HepG2 (cell line): ENCODE results near the gene ABCA13. TPM values are rescaled to one million over a fixed set of nuclear protein-coding genes. Genes with fewer than 3 reads are reported as not detected.

Source experiments
- ATAC-seq: fragments of 200-7000 bp; cut with Tn5 transposase; 3 replicates; pipeline ENCODE4 v1.9.1; 2020; ENCODE audit warnings: mild to moderate bottlenecking, moderate library complexity
- BruUV-seq: library from RNA; stranded (reverse); fragments of 400-500 nt; replicated peaks from 2 replicates; lab custom pipeline; 2021; lab: Mats Ljungman, UMichigan
- CTCF ChIA-PET: fragments of 300-600 bp; formaldehyde crosslinking; extraction: SDS; loops from one replicate; lab custom pipeline; 2021; ENCODE audit warnings: low total read pairs, inconsistent platforms, low intra/inter-chr PET ratio; lab: Yijun Ruan, JAX
- POLR2A ChIA-PET: fragments of 350-600 bp; sonication (Branson Sonifier 250); formaldehyde crosslinking; loops from one replicate; lab custom pipeline; 2020; ENCODE audit warnings: antibody characterized with exemption, inconsistent platforms; lab: Yijun Ruan, JAX
- DNase-seq: peaks from one replicate; pipeline ENCODE4 v3.0.0-alpha.2; 2015; ENCODE audit warnings: low spot score
- FAIRE-seq: peaks from 3 replicates; lab custom pipeline; 2011; peaks lifted over from hg19 to GRCh38; lab: Jason Lieb, UNC
- H2AFZ ChIP-seq: one replicate; pipeline ENCODE4 v1.6.1; 2011; ENCODE audit warnings: low read length, inconsistent platforms
- H3K27ac ChIP-seq: fragments of 300-600 bp; 3 replicates; pipeline ENCODE4 v1.8.0; 2011; ENCODE audit warnings: mixed run types, mild to moderate bottlenecking, mixed read lengths, low read length, inconsistent platforms; ENCODE audit not compliant: insufficient read depth; ENCODE audit errors: extremely low read length
- H3K27me3 ChIP-seq, 2 experiments: fragments of 200-600 bp in 1 of 2; 2 replicates in 1 of 2; 3 replicates in 1 of 2; pipeline versions ENCODE4 v1.6.0 to v1.8.0; 2011; ENCODE audit warnings: low read length in 2 of 2, mild to moderate bottlenecking in 2 of 2, moderate library complexity in 2 of 2, inconsistent platforms in 1 of 2; ENCODE audit not compliant: insufficient read depth in 2 of 2, control insufficient read depth in 1 of 2
- H3K36me3 ChIP-seq, 2 experiments: fragments of 200-600 bp in 1 of 2; replicated peaks in 1 of 2; 2 replicates in 1 of 2; 3 replicates in 1 of 2; pipeline versions ENCODE4 v1.5.1 to v1.8.0; 2011; ENCODE audit warnings: low read length in 2 of 2, inconsistent platforms in 1 of 2; ENCODE audit not compliant: insufficient read depth in 2 of 2, control insufficient read depth in 1 of 2
- H3K4me1 ChIP-seq: 2 replicates; pipeline ENCODE4 v1.5.1; 2012; ENCODE audit warnings: low read length, inconsistent platforms; ENCODE audit not compliant: insufficient read depth
- H3K4me2 ChIP-seq: 2 replicates; pipeline ENCODE4 v1.6.0; 2011; ENCODE audit warnings: low read depth, low read length, inconsistent platforms
- H3K4me3 ChIP-seq, 3 experiments: fragments of 200-600 bp in 1 of 3; sonication (generic), shearing (Covaris generic) in 1 of 3; replicated peaks in 1 of 3; 2 replicates each; pipeline ENCODE4 v1.5.1; 2011 to 2016; ENCODE audit warnings: low read length in 3 of 3, inconsistent platforms in 2 of 3, low read depth in 2 of 3, mild to moderate bottlenecking in 2 of 3, control low read depth in 1 of 3, mixed read lengths in 1 of 3; ENCODE audit not compliant: insufficient read depth in 1 of 3
- H3K79me2 ChIP-seq: one replicate; pipeline ENCODE4 v1.6.1; 2011; ENCODE audit warnings: low read length, inconsistent platforms; ENCODE audit not compliant: insufficient read depth
- H3K9ac ChIP-seq: 2 replicates; pipeline ENCODE4 v1.6.0; 2011; ENCODE audit warnings: mild to moderate bottlenecking, low read depth, low read length, inconsistent platforms; ENCODE audit not compliant: insufficient read depth
- H3K9me3 ChIP-seq: 2 replicates; pipeline ENCODE4 v1.5.1; 2012; ENCODE audit warnings: mild to moderate bottlenecking, low read length
- H4K20me1 ChIP-seq: 2 replicates; pipeline ENCODE4 v1.6.0; 2011; ENCODE audit warnings: inconsistent platforms, mild to moderate bottlenecking, low read length, moderate library complexity; ENCODE audit not compliant: insufficient read depth
- GABPB1 ChIP-seq: IDR thresholded peaks from 2 replicates; pipeline ENCODE4 v1.6.1; 2016; ENCODE audit warnings: mild to moderate bottlenecking, missing genetic modification reagents, moderate library complexity, missing compliant biosample characterization
- GLMP ChIP-seq: sonication (generic); formaldehyde crosslinking; IDR thresholded peaks from 2 replicates; pipeline ENCODE4 v1.9.0; 2021; ENCODE audit warnings: missing genetic modification reagents, mild to moderate bottlenecking, borderline replicate concordance
- MYC ChIP-seq: sonication (generic); formaldehyde crosslinking; IDR thresholded peaks from 2 replicates; pipeline ENCODE4 v1.9.0; 2021; ENCODE audit warnings: missing genetic modification reagents, borderline replicate concordance
- NFE2L2 ChIP-seq: fragments of 150-350 bp; IDR thresholded peaks from 2 replicates; pipeline ENCODE4 v1.6.1; 2014; ENCODE audit warnings: low read length
- NFYC ChIP-seq: IDR thresholded peaks from 2 replicates; pipeline ENCODE4 v1.6.1; 2016; ENCODE audit warnings: missing genetic modification reagents, missing compliant biosample characterization
- SIN3B ChIP-seq: fragments of 150-350 bp; IDR thresholded peaks from 2 replicates; pipeline ENCODE4 v1.6.1; 2014; ENCODE audit warnings: low read length
- ZNF3 ChIP-seq: IDR thresholded peaks from 2 replicates; pipeline ENCODE4 v1.7.0; 2017; ENCODE audit warnings: inconsistent platforms
- ZNF317 ChIP-seq: sonication (generic); formaldehyde crosslinking; IDR thresholded peaks from 2 replicates; pipeline ENCODE4 v1.5.0; 2020; ENCODE audit warnings: mild to moderate bottlenecking, missing genetic modification reagents
- ZNF430 ChIP-seq: sonication (generic); formaldehyde crosslinking; IDR thresholded peaks from 2 replicates; pipeline ENCODE4 v1.9.0; 2021; ENCODE audit warnings: mild to moderate bottlenecking, missing genetic modification reagents
- ZNF549 ChIP-seq: sonication (generic); formaldehyde crosslinking; IDR thresholded peaks from 2 replicates; pipeline ENCODE4 v1.5.0; 2020; ENCODE audit warnings: missing genetic modification reagents
- ZNF558 ChIP-seq: sonication (generic); formaldehyde crosslinking; IDR thresholded peaks from 2 replicates; pipeline ENCODE4 v1.9.0; 2022; ENCODE audit warnings: mild to moderate bottlenecking, missing genetic modification reagents, borderline replicate concordance
- ZNF660 ChIP-seq: sonication (generic); formaldehyde crosslinking; IDR thresholded peaks from 2 replicates; pipeline ENCODE4 v1.5.1; 2020; ENCODE audit warnings: mild to moderate bottlenecking, low read depth, missing genetic modification reagents, borderline replicate concordance
- ZNF672 ChIP-seq: sonication (generic); formaldehyde crosslinking; IDR thresholded peaks from 2 replicates; pipeline ENCODE4 v1.8.1; 2022; ENCODE audit warnings: missing genetic modification reagents
- ZNF747 ChIP-seq: sonication (generic); formaldehyde crosslinking; IDR thresholded peaks from 2 replicates; pipeline ENCODE4 v1.8.1; 2023; ENCODE audit warnings: missing genetic modification reagents, mild to moderate bottlenecking, borderline replicate concordance
- ZNF775 ChIP-seq: sonication (generic); formaldehyde crosslinking; IDR thresholded peaks from 2 replicates; pipeline ENCODE4 v1.4.0; 2020; ENCODE audit warnings: missing genetic modification reagents, mild to moderate bottlenecking, moderate library complexity, borderline replicate concordance
- ZNF776 ChIP-seq: sonication (generic); formaldehyde crosslinking; IDR thresholded peaks from 2 replicates; pipeline ENCODE4 v1.4.0; 2020; ENCODE audit warnings: mild to moderate bottlenecking, missing genetic modification reagents
- WGBS: methylation state at CpG from one replicate; pipeline ENCODE4 v1.1.6; 2017; ENCODE audit warnings: low lambda C conversion rate; 5-methylcytosine and 5-hydroxymethylcytosine counted together
- in situ Hi-C: cut with HindIII; loops from 2 replicates; pipeline ENCODE4 v1.10.0; 2017; ENCODE audit warnings: low pct_unique_long_range_greater_than_20kb; ENCODE audit not compliant: extremely low pct_ligation_motif_present
- intact Hi-C: fragments of 100-400 bp; cut with micrococcal nuclease; formaldehyde crosslinking; loops from one replicate; pipeline ENCODE4 v1.10.0; 2022; ENCODE audit not compliant: unreplicated experiment
- polyA plus RNA-seq, 8 experiments: library from polyadenylated mRNA; depleted of rRNA in 3 of 8; stranded (reverse) in 7 of 8; unstranded in 1 of 8; fragments of >200 nt; fragmentation: Illumina TruSeq in 4 of 8; extraction: Trizol in 4 of 8; gene quantifications; 2 replicates each; pipeline versions ENCODE4 v1.2.1 to v1.2.3, GENCODE V29; 2011 to 2016; ENCODE audit warnings: low read depth in 4 of 8, missing spikeins in 1 of 8, mixed read lengths in 1 of 8; ENCODE audit not compliant: insufficient read depth in 1 of 8
- total RNA-seq, 5 experiments: library from RNA; depleted of rRNA; stranded (reverse); fragments of >200 nt; fragmentation: Illumina TruSeq; extraction: Trizol; gene quantifications; 2 replicates each; pipeline ENCODE4 v1.2.3, GENCODE V29; 2016; ENCODE audit warnings: low read depth in 1 of 5
- TF ChIP-seq, protein P1 (sequence below): sonication (generic); formaldehyde crosslinking; IDR thresholded peaks from 2 replicates; pipeline ENCODE4 v1.5.1; 2020; ENCODE audit warnings: missing genetic modification reagents, mild to moderate bottlenecking, borderline replicate concordance
- TF ChIP-seq, protein P2 (sequence below): sonication (generic); formaldehyde crosslinking; IDR thresholded peaks from 2 replicates; pipeline ENCODE4 v1.8.1; 2022; ENCODE audit warnings: low read depth, mild to moderate bottlenecking, missing genetic modification reagents
- TF ChIP-seq, protein P3 (sequence below): sonication (generic); formaldehyde crosslinking; IDR thresholded peaks from 2 replicates; pipeline ENCODE4 v1.4.0; 2020; ENCODE audit warnings: missing genetic modification reagents

Gene ABCA13
- total and polyA plus RNA-seq, 2 of the 13 experiments (the other 11 are each of a cell fraction or from before 2014, with no cell fraction given), result 0.03 TPM; not detected in 1

- TF ChIP-seq, protein P1, sequence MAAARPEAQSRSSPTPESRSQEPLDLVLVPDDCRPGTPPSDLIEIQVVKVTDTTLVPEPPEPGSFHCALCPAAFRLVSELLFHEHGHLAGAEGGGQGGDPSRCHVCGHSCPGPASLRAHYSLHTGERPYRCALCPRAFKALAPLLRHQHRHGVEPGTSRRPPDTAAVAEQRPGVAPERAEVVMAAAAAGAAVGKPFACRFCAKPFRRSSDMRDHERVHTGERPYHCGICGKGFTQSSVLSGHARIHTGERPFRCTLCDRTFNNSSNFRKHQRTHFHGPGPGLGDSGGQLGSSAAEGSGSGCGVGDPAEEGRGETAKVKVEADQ (CRISPR knock-in tag), result no peak
- TF ChIP-seq GABPB1 (CRISPR knock-in tag), result no peak
- no peak for TF ChIP-seq GLMP
- TF ChIP-seq ZNF549, result no peak
These were observed 146.1 kb downstream of the ABCA13 start (continued) for GRCh38 chr7:48317360-48317759.

DNA sequence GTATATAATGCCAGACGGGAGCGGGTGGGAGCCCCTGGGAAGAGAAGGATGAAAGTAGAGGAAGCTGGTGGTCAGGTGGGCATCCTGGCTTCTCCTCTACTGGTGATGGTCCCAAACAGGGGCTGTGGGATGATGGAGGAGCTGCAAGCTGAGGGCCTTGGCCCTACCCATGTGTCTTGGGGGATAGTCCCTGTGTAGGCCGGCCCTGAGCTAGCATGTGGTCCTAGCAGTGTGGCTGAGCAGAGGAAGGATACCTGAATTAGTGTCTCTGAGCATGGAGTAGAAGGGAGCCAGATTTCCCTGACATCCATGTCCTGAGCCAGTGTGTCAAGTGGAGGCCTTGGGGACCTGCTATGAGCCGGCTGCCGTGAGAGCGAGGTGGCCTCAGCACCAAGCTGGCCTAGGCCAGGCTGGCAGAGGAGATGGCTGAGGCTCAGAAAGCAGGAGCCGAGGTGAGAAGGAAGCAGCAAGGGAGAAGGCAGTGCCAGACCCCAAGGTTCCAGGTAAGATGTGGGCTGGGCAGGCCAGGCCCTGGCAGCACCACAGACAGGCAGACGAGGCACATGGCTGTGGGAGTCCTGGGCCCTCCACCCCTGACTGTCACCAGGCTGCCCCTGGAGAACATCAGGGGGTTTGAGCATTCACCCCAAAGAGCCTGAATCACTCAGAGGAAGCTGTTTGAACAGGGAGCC, 150.2 kb downstream of the ABCA13 start:
- Histone ChIP-seq H3K4me1 (no peaks in the 10 kb centered on the region), H2AFZ (no peak overlapping the region), H3K36me3 (no peaks in the 10 kb centered on the region), H3K27ac (no peak overlapping the region), H3K9me3 (peaks cover 8% of the 10 kb centered on the region), H4K20me1 (no peaks in the 10 kb centered on the region), H3K27me3 (no peaks in the 10 kb centered on the region), H3K4me2 (no peak overlapping the region), H3K9ac (no peak overlapping the region), H3K4me3 (no peak overlapping the region), H3K79me2 (no peaks in the 10 kb centered on the region)
- in situ Hi-C loops (loop anchor here (25.0 kb wide), 1 partner anchor 1516 kb away; no protein-coding TSS in a partner anchor), intact Hi-C loops (no loop called here)
- ATAC-seq, result no peak
- CTCF ChIA-PET, result no interaction called here
- 0% methylated on average over 3 of the region's 8 CpGs for WGBS
- POLR2A ChIA-PET, result no interaction called here
- BruUV-seq, result no TSS peak
- no peak for FAIRE-seq
- no peak for DNase-seq
- TF ChIP-seq ZNF775 (CRISPR knock-in tag), result no peak
- no peak for TF ChIP-seq ZNF747 (CRISPR knock-in tag)
- TF ChIP-seq MYC (CRISPR knock-in tag), result no peak
- TF ChIP-seq, protein P2, sequence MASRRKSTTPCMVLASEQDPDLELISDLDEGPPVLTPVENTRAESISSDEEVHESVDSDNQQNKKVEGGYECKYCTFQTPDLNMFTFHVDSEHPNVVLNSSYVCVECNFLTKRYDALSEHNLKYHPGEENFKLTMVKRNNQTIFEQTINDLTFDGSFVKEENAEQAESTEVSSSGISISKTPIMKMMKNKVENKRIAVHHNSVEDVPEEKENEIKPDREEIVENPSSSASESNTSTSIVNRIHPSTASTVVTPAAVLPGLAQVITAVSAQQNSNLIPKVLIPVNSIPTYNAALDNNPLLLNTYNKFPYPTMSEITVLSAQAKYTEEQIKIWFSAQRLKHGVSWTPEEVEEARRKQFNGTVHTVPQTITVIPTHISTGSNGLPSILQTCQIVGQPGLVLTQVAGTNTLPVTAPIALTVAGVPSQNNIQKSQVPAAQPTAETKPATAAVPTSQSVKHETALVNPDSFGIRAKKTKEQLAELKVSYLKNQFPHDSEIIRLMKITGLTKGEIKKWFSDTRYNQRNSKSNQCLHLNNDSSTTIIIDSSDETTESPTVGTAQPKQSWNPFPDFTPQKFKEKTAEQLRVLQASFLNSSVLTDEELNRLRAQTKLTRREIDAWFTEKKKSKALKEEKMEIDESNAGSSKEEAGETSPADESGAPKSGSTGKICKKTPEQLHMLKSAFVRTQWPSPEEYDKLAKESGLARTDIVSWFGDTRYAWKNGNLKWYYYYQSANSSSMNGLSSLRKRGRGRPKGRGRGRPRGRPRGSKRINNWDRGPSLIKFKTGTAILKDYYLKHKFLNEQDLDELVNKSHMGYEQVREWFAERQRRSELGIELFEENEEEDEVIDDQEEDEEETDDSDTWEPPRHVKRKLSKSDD, result no peak
- TF ChIP-seq NFE2L2, result no peak
- no peak for TF ChIP-seq ZNF672
- no peak for TF ChIP-seq SIN3B
- no peak for TF ChIP-seq ZNF430
- no peak for TF ChIP-seq ZNF776
- no peak for TF ChIP-seq ZNF317 (CRISPR knock-in tag)
- TF ChIP-seq ZNF660 (CRISPR knock-in tag), result no peak
- TF ChIP-seq, protein P3, sequence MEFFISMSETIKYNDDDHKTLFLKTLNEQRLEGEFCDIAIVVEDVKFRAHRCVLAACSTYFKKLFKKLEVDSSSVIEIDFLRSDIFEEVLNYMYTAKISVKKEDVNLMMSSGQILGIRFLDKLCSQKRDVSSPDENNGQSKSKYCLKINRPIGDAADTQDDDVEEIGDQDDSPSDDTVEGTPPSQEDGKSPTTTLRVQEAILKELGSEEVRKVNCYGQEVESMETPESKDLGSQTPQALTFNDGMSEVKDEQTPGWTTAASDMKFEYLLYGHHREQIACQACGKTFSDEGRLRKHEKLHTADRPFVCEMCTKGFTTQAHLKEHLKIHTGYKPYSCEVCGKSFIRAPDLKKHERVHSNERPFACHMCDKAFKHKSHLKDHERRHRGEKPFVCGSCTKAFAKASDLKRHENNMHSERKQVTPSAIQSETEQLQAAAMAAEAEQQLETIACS (CRISPR knock-in tag), result no peak
- TF ChIP-seq ZNF3, result no peak
- no peak for TF ChIP-seq ZNF558
- no peak for TF ChIP-seq NFYC (CRISPR knock-in tag)
